Muscle of leg (tissue), 11 donors: ENCODE data around the gene GPRIN1. TPM values are rescaled to one million over a fixed set of nuclear protein-coding genes. Genes with fewer than 3 reads are reported as not detected.
"Not testable (repeated sequence)": the region's sequence is repeated elsewhere in the genome, so short reads cannot be mapped to it uniquely, and the experiment has no call there.

Experiments used
- DNase-seq: peaks from one replicate; pipeline ENCODE4 v3.0.0; 2013
- H3K27ac ChIP-seq: one replicate; pipeline ENCODE4 v1.5.1; 2013; ENCODE audit warnings: mild to moderate bottlenecking, low read length, control low read depth
- H3K27me3 ChIP-seq: one replicate; pipeline ENCODE4 v1.6.1; 2013; ENCODE audit warnings: low read length; ENCODE audit not compliant: control insufficient read depth, insufficient read depth
- H3K36me3 ChIP-seq: one replicate; pipeline ENCODE4 v1.6.1; 2013; ENCODE audit warnings: low read length; ENCODE audit not compliant: control insufficient read depth, insufficient read depth
- H3K4me1 ChIP-seq: one replicate; pipeline ENCODE4 v1.6.1; 2013; ENCODE audit warnings: low read length; ENCODE audit not compliant: control insufficient read depth, insufficient read depth
- H3K4me3 ChIP-seq: one replicate; pipeline ENCODE4 v1.5.1; 2013; ENCODE audit warnings: low read length, control low read depth
- H3K9me3 ChIP-seq: replicated peaks from 2 replicates; pipeline ENCODE4 v1.6.1; 2013; ENCODE audit warnings: low read depth, low read length; ENCODE audit not compliant: control insufficient read depth
- WGBS: methylation state at CpG from one replicate; pipeline ENCODE4 v1.1.5; 2013; ENCODE audit warnings: missing lambda C conversion rate; ENCODE audit not compliant: insufficient coverage; 5-methylcytosine and 5-hydroxymethylcytosine counted together
- polyA plus RNA-seq, 8 donors: library from polyadenylated mRNA; unstranded; fragments of 120-200 nt; gene quantifications; one replicate each; pipeline versions ENCODE4 v1.2.1 to v1.2.3, GENCODE V29; 2013; ENCODE audit warnings: inconsistent platforms in 1 of 8, low replicate concordance in 1 of 8; ENCODE audit not compliant: insufficient read length in 8 of 8, insufficient read depth in 1 of 8
- total RNA-seq: library from RNA; stranded (reverse); fragments of 120-200 nt; gene quantifications from one replicate; pipeline ENCODE4 v1.2.4, GENCODE V29; 2013

GPRIN1 gene
- total and polyA plus RNA-seq, 9 donors, result 0.49 to 2.8 (median 0.74) TPM

DNA sequence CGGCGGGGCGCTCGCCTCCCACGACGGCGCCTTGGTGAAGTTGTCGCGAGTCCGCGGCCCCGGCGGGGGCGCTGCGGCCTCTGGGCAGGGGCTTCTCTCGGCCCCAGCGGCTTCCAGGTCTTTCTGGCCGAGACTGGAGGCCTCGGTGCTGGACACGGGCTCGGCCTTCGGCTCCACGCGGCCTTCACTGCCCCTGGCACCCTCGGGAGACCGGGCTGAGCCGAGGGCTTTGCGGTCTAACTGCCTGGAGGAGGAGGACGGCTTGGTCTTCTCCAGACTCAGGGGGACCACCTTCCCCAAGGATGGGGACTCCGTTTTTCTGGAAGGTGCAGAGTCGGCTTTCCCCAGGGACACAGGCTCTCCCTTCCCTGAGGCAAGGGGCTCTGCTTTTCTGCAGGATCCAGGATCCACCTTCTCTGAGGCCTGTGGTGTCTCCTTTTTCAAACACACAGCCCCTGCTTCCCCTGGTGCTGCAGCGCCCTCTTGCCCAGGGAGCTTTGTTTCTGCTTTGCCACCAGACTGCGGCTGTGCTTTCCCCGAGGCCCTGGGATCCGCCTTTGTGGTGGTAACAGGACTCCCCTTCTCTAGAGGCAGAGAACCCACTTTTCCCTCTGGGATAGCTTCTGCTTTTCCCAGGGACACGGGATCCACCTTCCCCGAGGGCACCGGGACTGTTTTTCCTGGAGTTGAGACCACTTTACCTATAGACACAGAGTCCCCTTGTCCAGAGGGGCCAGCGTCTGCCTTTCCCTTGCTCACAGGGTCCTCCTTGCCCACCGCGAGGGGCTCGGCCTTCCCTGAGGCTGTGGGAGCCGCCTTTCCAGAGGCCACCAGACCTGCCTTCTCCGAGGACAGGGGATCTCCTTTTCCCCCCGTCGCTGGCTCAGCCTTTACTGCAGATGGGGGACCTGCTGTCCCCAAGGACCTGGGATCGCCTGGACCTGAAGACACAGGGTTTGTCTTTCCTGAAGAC, 12.3 kb downstream of the GPRIN1 start:
- Histone ChIP-seq H3K4me1 (no peaks in the 10 kb centered on the region), H3K27me3 (peaks cover 21% of the 10 kb centered on the region), H3K27ac (no peak overlapping the region), H3K36me3 (no peaks in the 10 kb centered on the region), H3K9me3 (no peaks in the 10 kb centered on the region), H3K4me3 (no peak overlapping the region)
- WGBS, result 57% methylated on average over 40 of the region's 47 CpGs
- no peak for DNase-seq

- peak; percentile 38 for DNase-seq
- no peaks in the 10 kb centered on the region for H3K4me1 ChIP-seq
- H3K27ac ChIP-seq, result no peak overlapping the region
- no peaks in the 10 kb centered on the region for H3K9me3 ChIP-seq
- H3K4me3 ChIP-seq, result no peak overlapping the region
- WGBS, result 5% methylated on average over 98 of the region's 98 CpGs
- H3K36me3 ChIP-seq, result no peaks in the 10 kb centered on the region
- peaks cover 21% of the 10 kb centered on the region for H3K27me3 ChIP-seq
Observed at GRCh38 chr5:176596689-176597416, 13.1 kb downstream of the GPRIN1 start.

GRCh38 chr5:176596069-176596644, 13.8 kb downstream of the GPRIN1 start:
- DNase-seq, result no peak
- 85% methylated on average over 22 of the region's 23 CpGs for WGBS
- Histone ChIP-seq H3K9me3 (no peaks in the 10 kb centered on the region), H3K4me3 (no peak overlapping the region), H3K36me3 (no peaks in the 10 kb centered on the region), H3K4me1 (no peaks in the 10 kb centered on the region), H3K27me3 (peaks cover 21% of the 10 kb centered on the region), H3K27ac (no peak overlapping the region)

GRCh38 chr5:176595386-176595943, 14.5 kb downstream of the GPRIN1 start:
- no peak overlapping the region for H3K4me3 ChIP-seq
- no peaks in the 10 kb centered on the region for H3K4me1 ChIP-seq
- no peaks in the 10 kb centered on the region for H3K9me3 ChIP-seq
- DNase-seq, result no peak
- H3K27me3 ChIP-seq, result peaks cover 21% of the 10 kb centered on the region
- 75% methylated on average over 7 of the region's 11 CpGs for whole genome bisulfite sequencing
- H3K36me3 ChIP-seq, result no peaks in the 10 kb centered on the region
- H3K27ac ChIP-seq, result no peak overlapping the region

- peaks cover 21% of the 10 kb centered on the region for H3K27me3 ChIP-seq
- WGBS, result 76% methylated on average over 6 of the region's 8 CpGs
- no peaks in the 10 kb centered on the region for H3K36me3 ChIP-seq
- H3K9me3 ChIP-seq, result no peaks in the 10 kb centered on the region
- DNase-seq, result no peak
- H3K27ac ChIP-seq, result no peak overlapping the region
- H3K4me3 ChIP-seq, result no peak overlapping the region
- H3K4me1 ChIP-seq, result no peaks in the 10 kb centered on the region
Observed at GRCh38 chr5:176594554-176594953, 15.4 kb downstream of the GPRIN1 start.

- H3K27ac ChIP-seq, result no peak overlapping the region
- peaks cover 21% of the 10 kb centered on the region for H3K27me3 ChIP-seq
- no peaks in the 10 kb centered on the region for H3K4me1 ChIP-seq
- H3K9me3 ChIP-seq, result no peaks in the 10 kb centered on the region
- no peaks in the 10 kb centered on the region for H3K36me3 ChIP-seq
- H3K4me3 ChIP-seq, result no peak overlapping the region
- no peak for DNase-seq
- 90% methylated on average over 6 of the region's 12 CpGs for WGBS
Observed at GRCh38 chr5:176593273-176593869, 16.6 kb downstream of the GPRIN1 start.

DNA sequence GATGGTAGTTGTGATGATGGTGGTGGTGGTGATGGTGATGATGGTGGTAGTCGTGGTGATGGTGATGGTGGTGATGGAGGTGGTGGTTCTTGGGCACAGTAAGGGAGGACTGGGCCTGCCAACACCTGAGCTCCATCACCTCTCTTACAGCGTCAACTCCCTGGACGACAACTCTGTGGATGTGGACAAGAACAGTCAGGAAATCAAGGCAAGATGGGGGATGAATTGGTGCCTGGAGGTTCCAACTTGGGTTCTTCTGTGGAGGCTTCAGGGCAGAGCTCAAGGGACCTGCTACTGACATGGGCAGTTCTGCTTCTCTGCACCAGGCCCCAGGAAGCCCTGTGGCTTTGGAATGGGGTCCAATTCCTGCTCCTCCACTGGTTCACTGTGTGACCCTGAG, 17.4 kb downstream of the GPRIN1 start:
- WGBS, result 80% methylated on average over 1 of the region's 3 CpGs
- Histone ChIP-seq H3K27me3 (peaks cover 14% of the 10 kb centered on the region), H3K9me3 (no peaks in the 10 kb centered on the region), H3K4me1 (no peaks in the 10 kb centered on the region), H3K36me3 (no peaks in the 10 kb centered on the region), H3K4me3 (no peak overlapping the region), H3K27ac (no peak overlapping the region)
- no peak for DNase-seq

DNA sequence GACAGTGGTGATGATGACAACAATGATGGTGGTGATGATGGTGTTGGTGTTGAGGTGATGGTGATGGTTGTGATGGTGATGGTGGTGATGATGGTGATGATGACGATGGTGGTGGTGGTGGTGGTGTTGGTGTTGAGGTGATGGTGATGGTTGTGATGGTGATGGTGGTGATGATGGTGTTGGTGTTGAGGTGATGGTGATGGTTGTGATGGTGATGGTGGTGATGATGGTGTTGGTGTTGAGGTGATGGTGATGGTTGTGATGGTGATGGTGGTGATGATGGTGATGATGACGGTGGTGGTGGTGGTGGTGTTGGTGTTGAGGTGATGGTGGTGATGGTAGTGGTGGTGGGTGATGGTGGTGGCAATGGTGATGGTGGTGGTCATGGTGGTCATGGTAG, 18.3 kb downstream of the GPRIN1 start:
- peaks cover 12% of the 10 kb centered on the region for H3K27me3 ChIP-seq
- H3K4me1 ChIP-seq, result not testable (repeated sequence)

GRCh38 chr5:176590035-176590717, 19.8 kb downstream of the GPRIN1 start:
- H3K36me3 ChIP-seq, result no peaks in the 10 kb centered on the region
- H3K4me1 ChIP-seq, result no peaks in the 10 kb centered on the region
- no peaks in the 10 kb centered on the region for H3K27me3 ChIP-seq
- no peak for DNase-seq
- H3K27ac ChIP-seq, result no peak overlapping the region
- 84% methylated on average over 5 of the region's 17 CpGs for WGBS
- H3K9me3 ChIP-seq, result peaks cover 11% of the 10 kb centered on the region
- no peak overlapping the region for H3K4me3 ChIP-seq

More for the DNA sequence above, 18.3 kb downstream of the GPRIN1 start:
- not testable (repeated sequence) for H3K9me3 ChIP-seq, DNase-seq, H3K4me3 ChIP-seq, H3K27ac ChIP-seq, H3K36me3 ChIP-seq
- 83% methylated on average over 2 of the region's 2 CpGs for WGBS
